Measurements from ENCODE around the gene KRT5. TPM values are rescaled to one million over a fixed set of nuclear protein-coding genes. Genes with fewer than 3 reads are reported as not detected.
"Not testable (repeated sequence)": the region's sequence is repeated elsewhere in the genome, so short reads cannot be mapped to it uniquely, and the experiment has no call there.

Gene KRT5
- total RNA-seq, 1 donor from 2014 or later: 2.7 TPM

DNA sequence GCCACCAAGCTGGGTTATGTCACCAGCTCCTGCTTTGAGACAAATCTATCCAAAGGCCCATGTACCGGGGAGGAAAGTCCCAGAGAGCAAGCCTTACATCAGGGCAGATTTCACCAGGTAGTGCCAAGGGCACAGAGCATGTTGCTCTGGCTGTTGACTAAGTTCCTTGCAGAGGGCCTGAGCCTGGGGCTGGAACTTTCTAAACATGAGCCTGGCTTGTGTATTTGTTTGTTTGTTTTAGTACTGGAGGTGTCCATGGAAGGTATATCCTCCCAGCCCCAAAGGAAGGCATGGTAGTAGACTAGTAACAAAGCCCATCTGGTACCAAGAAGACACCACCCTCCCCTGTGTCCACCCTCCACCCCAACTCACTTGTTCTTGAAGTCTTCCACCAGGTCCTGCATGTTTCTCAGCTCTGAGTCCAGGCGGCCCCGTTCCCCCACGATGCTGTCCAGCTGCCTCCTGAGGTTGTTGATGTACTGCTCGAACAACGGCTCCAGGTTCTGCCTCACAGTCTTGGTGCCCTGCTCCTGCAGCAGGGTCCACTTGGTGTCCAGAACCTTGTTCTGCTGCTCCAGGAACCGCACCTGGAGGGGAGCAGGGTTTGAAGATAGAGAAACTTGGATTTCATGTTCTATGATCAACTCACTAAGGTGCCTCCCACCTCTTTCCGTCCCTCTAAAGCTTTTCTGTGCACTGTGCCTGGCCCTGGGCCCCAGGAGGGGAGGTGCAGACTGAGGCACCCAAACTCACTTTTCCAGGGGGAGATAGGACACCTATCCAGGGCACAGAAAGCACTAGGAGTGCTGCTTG, 1.4 kb downstream of the KRT5 start:
- no peak for DNase-seq

DNA sequence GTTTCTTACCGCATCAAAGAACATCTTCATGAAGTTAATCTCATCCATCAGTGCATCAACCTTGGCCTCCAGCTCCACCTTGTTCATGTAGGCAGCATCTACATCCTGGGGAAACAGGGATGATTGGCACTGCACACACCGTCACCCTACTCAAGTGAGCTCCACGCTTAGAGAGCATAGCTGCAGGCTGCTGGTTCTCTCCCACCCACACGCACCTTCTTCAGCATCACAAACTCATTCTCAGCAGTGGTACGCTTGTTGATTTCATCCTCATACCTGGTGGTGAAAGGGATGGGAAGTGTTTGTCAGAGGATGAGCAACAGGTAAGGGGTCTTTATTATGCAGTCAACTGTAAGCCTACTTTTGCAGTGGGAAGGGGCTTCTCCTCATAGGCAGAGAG, 2.3 kb downstream of the KRT5 start:
- DNase-seq: no peak

DNA sequence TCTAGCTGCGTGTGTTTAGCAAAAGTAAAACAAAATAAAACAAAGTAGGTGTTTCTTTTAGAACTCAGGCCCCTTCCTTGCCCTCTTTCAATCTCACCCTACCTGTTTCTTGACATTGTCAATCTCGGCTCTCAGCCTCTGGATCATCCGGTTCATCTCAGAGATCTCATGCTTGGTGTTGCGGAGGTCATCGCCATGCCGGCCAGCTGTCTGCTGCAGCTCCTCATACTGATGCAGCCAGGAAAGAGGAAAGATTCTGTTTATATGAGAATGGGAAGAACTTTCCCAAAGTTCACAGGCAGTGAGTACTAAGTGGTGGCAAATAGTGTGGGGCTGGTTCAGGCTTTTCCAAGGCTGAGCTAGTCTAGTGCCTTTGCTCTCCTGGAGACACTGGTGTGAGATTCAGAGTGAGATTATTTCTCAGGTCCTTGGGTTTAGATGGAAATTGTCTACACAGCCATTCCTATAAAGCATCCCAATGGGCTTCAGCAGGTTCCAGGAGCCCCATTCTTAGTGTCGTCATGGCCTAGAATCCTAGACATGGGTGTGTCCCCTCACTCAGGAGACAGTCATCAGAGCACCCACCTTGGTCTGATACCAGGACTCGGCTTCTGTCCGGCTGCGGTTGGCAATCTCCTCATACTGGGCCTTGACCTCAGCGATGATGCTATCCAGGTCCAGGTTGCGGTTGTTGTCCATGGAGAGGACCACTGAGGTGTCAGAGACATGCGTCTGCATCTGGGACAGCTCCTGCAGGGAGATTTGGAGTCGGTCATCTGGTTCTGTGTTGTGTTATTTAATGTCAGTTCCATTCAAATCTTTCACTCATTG, 3.0 kb downstream of the KRT5 start:
- no peak for DNase-seq

DNA sequence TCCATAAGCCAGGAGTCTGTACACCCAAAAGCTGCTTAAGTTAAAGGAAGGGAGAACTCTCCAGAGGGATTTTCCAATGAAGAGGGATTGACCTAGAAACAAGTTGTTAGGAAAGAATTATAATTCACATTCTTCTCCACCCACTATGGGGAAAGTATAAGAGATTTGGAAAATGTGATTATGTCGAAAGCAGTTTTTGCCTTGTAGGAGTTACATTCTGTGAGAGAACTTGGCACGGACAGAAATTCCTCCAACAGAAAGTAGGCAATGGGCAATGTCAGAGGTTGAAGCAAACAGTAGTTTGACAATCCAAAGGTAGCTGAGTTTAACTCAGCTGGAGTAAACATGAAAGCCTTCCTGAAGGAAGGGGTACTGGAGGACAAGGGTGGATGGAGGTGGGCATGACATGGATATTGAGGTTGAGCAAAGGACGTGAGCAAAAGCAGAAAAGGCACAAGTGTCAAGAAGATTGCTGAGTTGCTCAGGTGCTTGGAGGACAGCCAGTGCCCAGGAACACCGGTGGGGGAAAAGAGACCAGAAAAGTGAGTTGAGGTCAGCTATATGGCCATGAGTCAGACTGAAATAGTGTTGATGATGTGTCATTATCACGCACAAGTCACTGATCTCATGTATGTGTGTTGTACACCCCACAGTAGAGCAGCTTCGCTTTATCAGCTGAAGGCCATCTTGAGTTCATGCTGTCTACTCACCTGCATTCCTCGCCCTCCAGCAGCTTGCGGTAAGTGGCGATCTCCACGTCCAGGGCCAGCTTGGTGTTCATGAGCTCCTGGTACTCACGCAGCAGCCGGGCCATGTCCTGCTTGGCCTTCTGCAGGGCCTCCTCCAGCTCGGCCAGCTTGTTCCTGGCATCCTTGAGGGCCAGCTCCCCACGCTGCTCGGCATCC, 4.0 kb downstream of the KRT5 start:
- DNase-seq: no peak

DNA sequence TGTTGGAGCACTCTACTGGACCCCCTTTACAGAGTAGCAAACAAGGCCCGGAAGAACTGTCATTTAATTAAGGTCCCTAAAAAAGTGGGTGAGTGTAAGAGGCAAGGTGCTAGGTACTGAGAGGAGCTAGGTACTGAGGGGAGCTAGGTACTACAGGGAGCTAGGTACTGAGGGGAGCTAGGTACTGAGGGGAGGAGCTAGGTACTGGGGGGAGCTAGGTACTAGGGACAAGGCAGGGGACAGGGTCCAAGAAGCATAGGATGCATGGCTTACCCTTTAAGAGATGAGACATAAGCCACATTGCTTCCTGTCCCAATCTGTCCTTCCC, 4.9 kb downstream of the KRT5 start:
- no peak for DNase-seq

DNA sequence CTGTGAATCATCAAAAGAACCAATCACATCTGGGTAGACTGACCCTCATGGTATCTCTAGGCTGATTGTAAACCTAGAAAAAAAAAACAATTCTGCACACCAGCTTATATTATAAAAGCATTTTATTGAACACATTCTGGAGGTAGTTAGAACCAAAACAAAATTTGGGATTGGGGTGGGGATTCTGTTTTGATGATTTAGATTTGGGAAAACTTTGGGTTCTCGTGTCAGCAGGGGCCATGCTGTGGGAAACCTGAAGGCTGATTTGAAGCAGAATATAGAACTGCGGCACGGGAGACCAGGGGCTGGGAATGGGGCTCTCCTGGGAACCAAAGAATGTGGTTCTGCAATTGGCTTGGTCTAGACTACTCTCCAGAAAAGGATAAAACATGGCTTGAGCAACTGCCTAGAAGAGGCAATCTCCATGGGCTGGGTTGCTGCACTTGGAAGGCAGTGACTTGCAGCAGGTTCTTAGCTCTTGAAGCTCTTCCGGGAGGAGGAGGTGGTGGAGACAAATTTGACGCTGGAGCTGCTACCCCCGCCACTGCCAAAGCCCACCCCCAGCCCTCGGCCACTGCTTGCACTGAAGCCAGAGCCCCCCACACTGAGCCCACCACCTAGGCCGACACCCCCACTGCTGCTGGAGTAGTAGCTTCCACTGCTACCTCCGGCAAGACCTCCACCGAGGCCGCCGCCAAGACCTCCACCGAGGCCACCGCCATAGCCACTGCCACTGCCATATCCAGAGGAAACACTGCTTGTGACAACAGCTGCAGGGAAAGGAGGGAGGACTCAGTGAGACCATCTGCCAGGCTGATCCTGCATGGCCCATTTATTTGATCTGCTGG, 5.5 kb downstream of the KRT5 start:
- DNase-seq: no peak

DNA sequence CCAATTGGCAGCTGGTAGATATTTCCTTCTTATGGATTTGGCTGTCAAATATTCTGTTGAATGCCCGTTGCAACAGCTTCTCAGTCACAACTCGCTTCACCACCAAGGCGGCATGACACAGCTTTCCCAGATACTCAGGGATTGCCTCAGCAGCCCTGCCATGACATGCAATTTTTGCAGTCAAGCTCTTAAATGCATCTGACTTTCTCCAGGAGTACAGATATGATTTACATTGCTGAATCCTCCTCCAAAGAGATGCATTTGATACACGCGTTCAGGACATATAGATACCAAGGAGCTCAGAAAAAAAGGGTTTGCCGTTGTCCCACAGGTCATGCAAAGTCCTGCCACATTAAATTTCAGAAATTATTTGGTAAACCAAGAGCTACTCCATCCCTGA, 6.5 kb downstream of the KRT5 start:
- DNase-seq: no peak

DNA sequence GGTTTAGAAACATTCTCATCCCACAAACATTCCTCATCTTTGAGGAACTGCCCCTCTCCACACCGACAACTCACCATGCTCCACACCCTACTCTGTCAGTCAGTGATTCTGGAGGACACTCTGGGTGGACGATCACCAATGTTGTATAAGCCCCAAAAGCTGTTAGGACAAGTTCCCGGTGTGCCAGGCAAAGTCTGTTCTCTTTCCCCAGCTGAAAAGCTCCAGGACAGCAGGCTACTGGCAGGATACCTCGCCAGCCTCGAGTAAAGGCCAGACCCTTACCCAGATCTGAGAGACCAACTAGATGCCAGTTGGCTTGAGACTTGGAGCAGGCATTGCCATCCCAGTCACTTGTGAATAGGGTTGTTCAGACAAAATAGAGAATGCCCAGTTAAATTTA, 12.0 kb downstream of the KRT5 start:
- no peak for DNase-seq

DNA sequence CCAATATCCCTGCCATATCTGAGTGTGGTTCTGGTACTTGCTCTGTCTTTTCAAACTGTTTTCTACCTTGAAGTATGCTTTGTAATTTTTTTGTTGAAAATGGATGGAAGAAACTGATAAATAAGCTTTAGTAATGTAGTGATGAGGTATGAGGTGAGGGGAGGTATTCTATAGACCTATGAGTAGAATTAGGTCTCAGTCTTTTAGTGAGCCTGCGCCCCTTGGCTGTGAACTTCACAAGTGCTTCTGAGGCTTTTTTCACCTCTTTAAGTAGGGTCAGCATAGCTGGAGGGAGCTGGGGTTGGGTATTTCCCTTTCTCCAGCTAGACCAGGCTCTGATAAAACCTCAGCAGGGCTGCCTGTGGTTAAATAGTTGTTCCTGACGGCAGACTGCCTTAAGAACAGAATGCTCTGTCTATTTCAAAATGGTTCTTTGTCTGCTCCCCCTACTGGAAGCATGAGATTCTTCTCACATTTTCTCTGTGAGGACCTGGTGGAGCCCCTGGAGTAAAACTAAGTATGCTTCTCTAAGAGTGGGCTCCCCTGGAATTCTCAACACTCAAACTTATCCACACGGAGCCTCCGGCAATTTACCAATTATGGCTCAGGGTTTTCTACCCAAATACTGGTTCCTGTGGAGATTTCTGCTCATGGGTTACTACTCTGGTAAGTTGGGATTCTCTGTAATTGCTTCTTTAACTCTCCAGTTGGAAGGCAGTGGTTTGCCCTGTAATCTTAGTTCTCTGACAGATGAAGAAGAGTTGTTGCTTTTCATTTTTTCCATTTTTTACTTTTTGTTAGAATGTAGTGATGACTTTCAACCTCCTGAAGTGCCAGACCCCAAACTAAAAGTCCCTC, 13.1 kb downstream of the KRT5 start:
- peak; percentile 41 for DNase-seq

DNA sequence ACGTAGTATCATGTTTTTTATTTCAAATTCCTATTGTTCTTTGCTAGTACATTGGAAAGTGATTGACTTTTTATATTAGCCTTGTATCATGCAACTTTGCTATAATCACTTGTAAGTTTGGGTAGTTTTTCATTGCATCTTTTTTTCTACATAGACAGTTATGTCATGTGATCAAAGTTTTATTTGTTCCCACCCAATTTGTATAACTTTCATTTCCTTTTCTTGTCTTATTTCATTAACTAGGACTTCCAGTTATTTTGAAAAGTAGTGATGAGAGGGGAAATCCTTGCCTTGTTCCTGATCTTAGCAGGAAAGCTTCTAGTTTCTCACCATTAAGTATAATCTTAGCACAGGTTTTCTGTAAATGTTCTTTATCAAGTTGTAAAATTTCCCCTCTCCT, 17.3 kb downstream of the KRT5 start:
- DNase-seq: no peak

DNA sequence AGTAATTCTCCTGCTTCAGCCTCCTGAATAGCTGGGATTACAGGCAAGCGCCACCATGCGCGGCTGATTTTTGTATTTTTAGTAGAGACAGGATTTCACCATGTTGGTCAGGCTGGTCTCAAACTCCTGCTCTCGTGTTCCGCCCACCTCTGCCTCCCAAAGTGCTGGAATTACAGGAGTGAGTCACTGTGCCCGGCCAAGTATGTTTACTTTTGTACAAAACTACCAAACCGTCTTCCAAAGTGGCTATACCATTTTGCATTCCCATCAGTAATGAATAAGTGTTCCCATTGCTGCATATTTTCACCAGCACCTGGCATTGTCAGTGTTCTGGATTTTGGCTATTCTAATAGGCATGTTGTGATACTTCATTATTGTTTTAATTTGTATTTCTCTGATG, 18.7 kb downstream of the KRT5 start:
- DNase-seq: no peak

DNA sequence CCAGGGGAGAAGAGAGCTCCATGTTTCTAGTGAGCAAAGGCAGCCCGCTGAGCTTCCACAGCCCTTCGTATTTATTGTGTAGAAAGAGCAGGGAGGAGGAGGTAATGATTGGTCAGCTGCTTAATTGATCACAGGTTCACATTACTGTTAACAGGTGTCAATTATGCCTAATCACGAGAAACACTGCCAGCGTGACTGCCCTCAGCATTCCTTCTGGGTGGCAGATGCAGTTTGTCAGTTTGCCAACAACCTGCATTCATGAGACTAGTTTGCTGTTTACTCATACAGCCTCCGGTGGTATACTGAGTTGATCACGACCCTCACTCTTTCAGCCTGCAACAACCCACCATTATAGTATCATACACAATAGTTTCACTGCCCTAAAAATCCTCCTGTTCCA, 19.6 kb downstream of the KRT5 start:
- DNase-seq: not testable (repeated sequence)

DNA sequence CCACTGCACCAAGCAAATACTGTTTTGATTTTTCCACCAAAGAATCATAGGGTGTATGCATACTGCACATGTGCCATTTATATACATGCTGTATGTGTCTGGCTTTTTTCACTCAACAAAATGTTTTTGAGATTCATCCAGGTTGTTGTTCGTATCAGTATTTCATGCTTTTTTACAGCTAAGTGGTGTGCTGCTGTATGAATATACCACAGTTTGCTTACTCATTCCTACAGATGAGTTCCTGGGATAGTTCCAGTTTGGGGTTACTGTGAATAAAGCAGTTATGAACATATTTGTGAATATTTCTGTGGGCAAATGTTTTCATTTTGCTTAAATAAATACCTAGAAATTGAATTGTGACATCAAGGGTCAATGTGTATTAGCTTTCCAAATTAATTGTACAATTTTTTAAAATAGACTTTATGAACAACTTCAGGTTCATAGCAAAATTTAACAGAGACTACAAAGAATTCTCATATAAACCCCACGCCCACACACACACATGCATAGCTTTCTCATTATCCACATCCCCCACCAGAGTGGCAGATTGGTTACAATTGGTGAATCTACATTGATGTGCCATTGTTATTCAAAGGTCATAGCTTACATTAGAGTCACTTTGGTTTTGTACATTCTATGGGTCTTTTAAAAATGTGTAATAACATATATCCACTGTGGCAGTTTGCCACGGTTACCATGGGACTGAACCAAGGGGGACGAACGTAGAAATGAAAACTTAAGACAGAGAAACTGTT, 20.2 kb downstream of the KRT5 start:
- DNase-seq: no peak

DNA sequence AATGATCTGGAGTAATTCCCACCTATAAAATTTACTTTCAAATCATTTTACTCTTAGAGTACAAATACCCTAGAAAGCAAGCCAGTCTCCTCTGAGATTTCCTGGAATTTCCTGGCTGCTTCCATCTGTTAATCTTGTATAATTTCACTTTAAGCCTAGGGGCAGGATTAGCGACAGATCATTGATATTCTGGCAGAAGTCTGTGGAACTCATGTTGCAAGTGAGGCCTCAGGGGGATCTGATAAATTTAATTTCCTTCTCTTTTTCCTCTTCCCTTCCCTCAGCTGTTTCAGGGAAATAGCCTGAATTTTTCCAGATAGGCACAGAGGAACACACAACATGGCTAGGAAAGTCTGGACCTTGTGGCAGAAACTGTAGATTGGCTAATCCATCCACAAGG, 21.2 kb downstream of the KRT5 start:
- DNase-seq: no peak

DNA sequence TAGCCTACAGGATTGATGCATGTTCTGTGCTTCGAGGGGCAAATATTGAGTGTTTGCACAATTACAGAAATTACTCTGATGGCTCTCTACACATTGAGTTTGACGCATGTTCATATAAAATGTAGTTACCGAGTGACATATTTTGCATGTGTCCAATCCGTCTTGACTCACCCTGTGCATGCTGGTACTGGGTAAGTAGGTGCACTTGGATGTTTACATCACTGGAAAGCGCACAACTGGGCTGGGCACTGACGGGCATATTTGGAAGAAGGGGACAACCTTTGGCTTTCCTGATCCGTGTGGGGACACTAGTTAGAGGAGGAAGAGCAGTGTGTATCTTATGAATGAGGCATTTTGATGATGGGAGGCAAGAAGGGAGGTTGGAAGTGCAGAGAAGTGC, 22.2 kb downstream of the KRT5 start:
- no peak for DNase-seq

DNA sequence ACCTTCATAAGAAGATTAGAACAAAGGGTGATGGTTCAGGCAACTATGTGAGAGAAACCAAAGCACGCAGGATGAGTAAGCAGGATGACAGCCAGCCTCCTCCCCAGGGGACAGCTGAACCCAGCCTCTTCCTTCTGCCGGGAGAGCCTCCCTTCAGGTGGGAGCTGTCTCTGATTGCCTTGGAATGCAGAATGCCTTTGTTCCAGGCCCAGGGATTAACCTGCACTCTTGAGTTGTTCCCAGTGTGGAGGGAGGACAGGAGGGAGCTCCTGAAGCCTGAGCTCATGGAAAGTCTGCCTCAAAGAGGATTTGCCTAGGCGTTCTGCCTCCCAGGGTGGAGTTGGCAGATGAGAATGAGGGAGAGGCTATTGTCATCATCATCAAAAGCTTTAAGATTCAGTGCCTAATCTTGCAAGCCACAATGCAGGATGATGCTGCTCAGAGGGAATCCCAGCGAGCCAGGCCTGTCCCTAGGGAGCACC, 23.6 kb downstream of the KRT5 start:
- no peak for DNase-seq

DNA sequence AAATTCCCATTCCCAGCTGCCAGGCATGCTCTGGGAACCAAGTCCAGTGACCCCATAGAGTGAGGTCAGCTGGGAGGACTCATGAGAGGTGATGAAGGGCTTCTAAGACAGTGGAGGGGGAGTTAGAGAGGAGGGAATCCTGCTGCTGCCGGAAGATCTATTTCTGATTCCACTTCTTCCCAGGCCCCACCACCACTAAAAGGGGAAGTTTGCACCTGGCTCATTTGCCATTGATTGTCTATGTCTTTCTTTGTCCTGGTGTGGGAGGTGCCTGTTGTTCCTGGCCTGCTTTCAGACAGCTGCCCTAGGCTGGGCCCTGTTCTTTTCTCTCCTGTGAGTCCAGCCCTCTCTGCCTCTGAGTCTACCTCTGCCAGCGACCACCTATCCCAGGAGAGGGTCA, 24.1 kb downstream of the KRT5 start:
- no peak for DNase-seq

DNA sequence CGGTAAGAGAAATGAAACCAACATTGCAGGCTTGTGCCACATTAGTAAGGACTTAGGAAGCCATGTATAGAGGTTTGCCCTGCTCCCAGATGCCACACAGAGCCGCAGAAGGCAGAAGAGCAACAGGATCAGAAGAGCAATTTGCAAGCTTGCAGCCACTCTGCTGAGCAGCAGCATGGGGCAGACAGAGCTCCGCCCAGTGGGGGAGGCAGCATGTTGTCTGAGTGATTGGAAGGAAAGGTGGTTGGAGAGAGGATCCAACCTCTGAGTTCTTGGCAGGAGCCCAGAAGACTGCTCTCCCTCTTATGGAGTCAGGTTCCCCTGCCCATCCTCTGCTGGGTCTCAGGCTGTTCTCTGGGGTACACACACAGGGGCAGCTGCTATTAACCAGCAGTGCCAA, 24.8 kb downstream of the KRT5 start:
- DNase-seq: no peak

DNA sequence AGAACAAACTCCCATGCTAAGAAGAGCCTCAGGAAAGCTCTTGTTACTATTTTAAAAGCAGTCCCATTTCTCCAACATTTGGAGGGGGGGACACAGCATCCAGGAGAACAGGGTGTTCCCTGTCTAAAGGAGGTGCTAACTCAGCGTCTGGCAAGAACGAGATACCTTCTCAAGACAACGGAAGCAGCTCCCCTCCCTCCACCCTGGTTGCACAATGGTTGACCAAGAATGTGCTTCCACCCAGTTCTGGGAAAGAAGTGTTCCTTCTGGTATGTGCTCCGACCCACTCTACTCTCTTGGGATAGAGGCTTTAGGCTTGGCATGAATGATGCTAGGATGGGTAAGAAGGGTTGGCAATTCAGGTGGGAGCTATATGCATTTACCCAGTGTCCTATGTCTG, 25.7 kb downstream of the KRT5 start:
- no peak for DNase-seq

DNA sequence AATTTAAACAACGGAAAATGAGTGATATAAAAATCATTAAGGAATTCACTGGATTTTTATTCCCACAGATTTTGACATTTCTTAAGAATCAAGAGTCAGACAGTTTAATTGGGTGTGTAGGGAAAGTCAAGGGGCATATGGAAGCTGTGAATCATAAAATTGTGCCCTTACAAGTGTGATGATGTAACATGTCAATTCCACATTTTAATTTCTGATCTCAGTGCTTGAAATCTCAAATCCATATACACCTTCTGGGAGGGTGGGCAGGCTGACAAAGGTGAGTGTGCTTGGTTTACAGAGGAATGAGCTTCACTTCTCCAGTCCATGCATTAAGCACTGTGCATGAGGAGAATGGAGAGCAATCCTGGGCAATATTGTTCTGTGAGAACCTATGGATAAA, 26.1 kb downstream of the KRT5 start:
- DNase-seq: no peak
